NT2/D1 (cell line): ENCODE data around the gene ELP5.

ENCODE experiments used
- SUZ12 ChIP-seq: IDR thresholded peaks from 2 replicates; pipeline ENCODE4 v1.6.1; 2011; ENCODE audit not compliant: insufficient read length, insufficient read depth; ENCODE audit errors: extremely low read depth
- YY1 ChIP-seq: IDR thresholded peaks from 2 replicates; pipeline ENCODE4 v1.6.1; 2011; ENCODE audit not compliant: insufficient read length, insufficient read depth
- ZNF274 ChIP-seq: IDR thresholded peaks from 2 replicates; pipeline ENCODE4 v1.6.1; 2011; ENCODE audit warnings: mild to moderate bottlenecking, low read depth, low read length

DNA sequence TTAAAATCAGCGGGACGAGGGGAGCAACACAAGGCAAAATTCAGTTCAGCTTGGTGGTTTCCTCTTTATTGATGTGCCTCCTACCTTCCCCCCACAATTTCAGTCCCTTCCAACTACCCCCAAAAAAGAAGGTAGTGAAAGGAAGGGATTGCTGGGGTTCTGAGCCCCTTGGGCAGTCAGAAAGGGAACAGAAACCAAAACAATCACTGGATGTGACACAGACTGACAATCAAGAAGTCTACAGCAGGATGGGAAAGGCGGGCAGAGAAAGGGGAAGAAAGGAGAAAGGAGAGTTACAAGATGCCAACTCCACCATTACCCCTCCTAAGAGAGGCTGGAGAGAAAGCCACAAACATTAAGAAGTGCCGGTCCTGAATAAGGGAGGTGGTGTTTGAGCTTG is 11.6 kb upstream of the ELP5 start:
- TF ChIP-seq SUZ12 (no peak), YY1 (no peak), ZNF274 (no peak)
